Cardiac fibroblast (primary cell): ENCODE measurements around the gene ELMO1.

Experiments
- DNase-seq, 2 donors: peaks; one replicate each; pipeline versions ENCODE4 v3.0.0 to v3.0.0-alpha.2; 2010; ENCODE audit warnings: low read depth in 2 of 2
- H3K4me3 ChIP-seq, 2 donors: replicated peaks in 1 of 2; 1 replicate in 1 of 2; 2 replicates in 1 of 2; pipeline ENCODE4 v1.5.1; 2011; ENCODE audit warnings: low read depth in 2 of 2, low read length in 2 of 2, mild to moderate bottlenecking in 2 of 2, moderate library complexity in 1 of 2
- CTCF ChIP-seq: IDR thresholded peaks from one replicate; pipeline ENCODE4 v1.5.1; 2011; ENCODE audit warnings: low read depth, mild to moderate bottlenecking, low read length, inconsistent platforms

The ELMO1 gene

GRCh38 chr7:37428681-37429434 is 19.8 kb downstream of the ELMO1 start:
- no peak for TF ChIP-seq CTCF
- H3K4me3 ChIP-seq, result no peak overlapping the region
- DNase-seq, result no peak

- no peak for TF ChIP-seq CTCF
- DNase-seq, result no peak
- H3K4me3 ChIP-seq, result no peak overlapping the region
Observed at GRCh38 chr7:37427276-37427940, 21.3 kb downstream of the ELMO1 start.

GRCh38 chr7:37425498-37425897 is 23.2 kb downstream of the ELMO1 start:
- DNase-seq, result no peak
- H3K4me3 ChIP-seq, result no peak overlapping the region
- no peak for TF ChIP-seq CTCF

- DNase-seq, result no peak
- H3K4me3 ChIP-seq, result no peak overlapping the region
- TF ChIP-seq CTCF, result no peak
Observed at GRCh38 chr7:37424995-37425394, 23.7 kb downstream of the ELMO1 start.

- no peak for DNase-seq
- no peak overlapping the region for H3K4me3 ChIP-seq
- no peak for TF ChIP-seq CTCF
Observed at GRCh38 chr7:37424521-37424920, 24.1 kb downstream of the ELMO1 start.

GRCh38 chr7:37421861-37422500 is 26.7 kb downstream of the ELMO1 start:
- TF ChIP-seq CTCF, result no peak
- DNase-seq, result peak; percentile 0 to 46
- no peak overlapping the region for H3K4me3 ChIP-seq
